Measurements from ENCODE around the gene SORCS2.

- no peak for TF ChIP-seq CTCF (CRISPR knock-in tag; IDR thresholded peaks at IDR 0.05)
- no peak for TF ChIP-seq NR2F1 (CRISPR knock-in tag; IDR thresholded peaks at IDR 0.05)
- TF ChIP-seq, protein P1, sequence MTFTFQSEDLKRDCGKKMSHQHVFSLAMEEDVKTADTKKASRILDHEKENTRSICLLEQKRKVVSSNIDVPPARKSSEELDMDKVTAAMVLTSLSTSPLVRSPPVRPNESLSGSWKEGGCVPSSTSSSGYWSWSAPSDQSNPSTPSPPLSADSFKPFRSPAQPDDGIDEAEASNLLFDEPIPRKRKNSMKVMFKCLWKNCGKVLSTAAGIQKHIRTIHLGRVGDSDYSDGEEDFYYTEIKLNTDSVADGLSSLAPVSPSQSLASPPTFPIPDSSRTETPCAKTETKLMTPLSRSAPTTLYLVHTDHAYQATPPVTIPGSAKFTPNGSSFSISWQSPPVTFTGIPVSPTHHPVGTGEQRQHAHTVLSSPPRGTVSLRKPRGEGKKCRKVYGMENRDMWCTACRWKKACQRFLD (CRISPR knock-in tag; IDR thresholded peaks at IDR 0.05; ENCODE audit: borderline replicate concordance), result no peak
- no peak for TF ChIP-seq RAD21 (CRISPR knock-in tag; IDR thresholded peaks at IDR 0.05)
- no peak for TF ChIP-seq ZNF205 (CRISPR knock-in tag; IDR thresholded peaks at IDR 0.05)
Observed at GRCh38 chr4:7499661-7500060, 307.3 kb downstream of the SORCS2 start.
